ENCODE results near the gene HEATR3.

HEATR3 gene

DNA sequence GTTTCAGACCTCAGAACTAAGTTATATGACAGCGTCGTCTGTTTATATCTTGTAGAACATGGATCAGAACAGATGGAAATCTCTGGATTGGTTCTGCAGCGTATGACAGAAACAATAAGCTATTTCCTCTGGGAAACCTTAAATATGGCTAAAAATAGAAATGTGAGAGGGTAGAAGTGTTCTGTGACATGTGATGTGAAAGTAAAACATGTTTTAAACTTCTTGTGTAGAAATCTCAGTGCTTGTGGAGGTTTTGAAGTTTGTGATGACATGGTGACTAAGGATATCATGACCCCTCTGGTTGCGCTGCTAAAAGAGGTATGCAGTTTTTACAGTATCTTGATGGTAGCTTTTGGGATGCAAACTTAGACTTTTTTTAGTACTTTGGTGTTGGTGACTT, 2.8 kb downstream of the HEATR3 start:
- Histone ChIP-seq H3K23ac (ENCODE audit: low read length) (no peak overlapping the region), H2AK5ac (ENCODE audit: low read length) (no peak overlapping the region), H4K12ac (ENCODE audit: low read depth, low read length) (no peak overlapping the region), H3K4me3 (ENCODE audit: low read depth, low read length) (no peak overlapping the region), H3K36me3 (ENCODE audit: control insufficient read depth in 1 of 2, insufficient read depth in 2 of 2, low read length in 2 of 2) (peaks cover 7 to 10% of the 10 kb centered on the region in 2 experiments), H2BK5ac (ENCODE audit: low read depth, low read length, poor library complexity) (no peak overlapping the region), H3K79me1 (ENCODE audit: low read length) (peaks cover 6% of the 10 kb centered on the region), H2AFZ (ENCODE audit: insufficient read depth, low read length, poor library complexity) (no peak overlapping the region), H3K27me3 (ENCODE audit: insufficient read depth, low read length) (no peaks in the 10 kb centered on the region), H2BK120ac (ENCODE audit: insufficient read depth, low read length, poor library complexity) (no peak overlapping the region), H4K91ac (ENCODE audit: low read depth, low read length) (no peak overlapping the region), H3K18ac (ENCODE audit: low read length) (no peak overlapping the region), H3K9ac (ENCODE audit: low read length) (no peak overlapping the region), H3K4me1 (ENCODE audit: control insufficient read depth in 1 of 2, insufficient read depth in 2 of 2, low read length in 2 of 2) (peaks cover 3 to 7% of the 10 kb centered on the region in 2 experiments), H3K4ac (ENCODE audit: low read depth, low read length) (no peak overlapping the region), H3K9me3 (ENCODE audit: insufficient read depth, low read depth, low read length) (no peaks in the 10 kb centered on the region), H3K14ac (ENCODE audit: low read length) (no peak overlapping the region), H3K79me2 (ENCODE audit: control insufficient read depth, insufficient read depth, low read length, poor library complexity) (peaks cover 8% of the 10 kb centered on the region), H4K8ac (ENCODE audit: low read depth, low read length) (no peak overlapping the region), H3K27ac (ENCODE audit: low read depth, low read length) (no peak overlapping the region), H3K4me2 (ENCODE audit: low read length) (no peak overlapping the region), H2BK12ac (ENCODE audit: low read length) (no peak overlapping the region)
- WGBS (ENCODE audit: extremely low coverage, insufficient coverage, insufficient read length): no CpG with 5 or more reads among the region's 4 CpGs
- no peak for DNase-seq

DNA sequence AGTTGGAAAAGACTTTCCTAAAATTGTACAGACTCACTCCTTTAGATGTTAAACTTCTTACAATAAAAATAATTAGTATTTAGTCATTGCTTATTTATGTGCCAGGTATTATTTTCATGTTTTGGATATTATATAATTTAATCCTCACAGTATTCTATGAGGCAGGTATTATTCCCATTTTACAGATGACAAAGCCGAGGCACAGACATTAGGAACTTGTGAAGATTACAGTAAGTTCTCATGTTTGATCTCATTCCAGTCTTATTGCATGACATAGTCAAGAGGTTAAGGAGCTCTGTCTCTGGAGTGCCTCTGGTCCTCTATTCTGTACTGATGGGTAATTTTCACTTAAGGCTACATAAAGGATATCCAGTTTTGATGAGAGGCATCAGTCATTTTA, 3.3 kb downstream of the HEATR3 start:
- Histone ChIP-seq H3K79me1 (ENCODE audit: low read length) (peaks cover 6% of the 10 kb centered on the region), H4K91ac (ENCODE audit: low read depth, low read length) (no peak overlapping the region), H3K4ac (ENCODE audit: low read depth, low read length) (no peak overlapping the region), H3K4me1 (ENCODE audit: control insufficient read depth in 1 of 2, insufficient read depth in 2 of 2, low read length in 2 of 2) (peaks cover 3 to 7% of the 10 kb centered on the region in 2 experiments), H3K18ac (ENCODE audit: low read length) (no peak overlapping the region), H2BK12ac (ENCODE audit: low read length) (no peak overlapping the region), H4K12ac (ENCODE audit: low read depth, low read length) (no peak overlapping the region), H2BK5ac (ENCODE audit: low read depth, low read length, poor library complexity) (no peak overlapping the region), H3K14ac (ENCODE audit: low read length) (no peak overlapping the region), H3K79me2 (ENCODE audit: control insufficient read depth, insufficient read depth, low read length, poor library complexity) (peaks cover 8% of the 10 kb centered on the region), H4K8ac (ENCODE audit: low read depth, low read length) (no peak overlapping the region), H2BK120ac (ENCODE audit: insufficient read depth, low read length, poor library complexity) (no peak overlapping the region), H3K27me3 (ENCODE audit: insufficient read depth, low read length) (no peaks in the 10 kb centered on the region), H3K4me2 (ENCODE audit: low read length) (no peak overlapping the region), H3K9ac (ENCODE audit: low read length) (no peak overlapping the region), H3K23ac (ENCODE audit: low read length) (no peak overlapping the region), H3K4me3 (ENCODE audit: low read depth, low read length) (no peak overlapping the region), H3K36me3 (ENCODE audit: control insufficient read depth in 1 of 2, insufficient read depth in 2 of 2, low read length in 2 of 2) (peaks cover 7 to 10% of the 10 kb centered on the region in 2 experiments), H2AFZ (ENCODE audit: insufficient read depth, low read length, poor library complexity) (no peak overlapping the region), H3K27ac (ENCODE audit: low read depth, low read length) (no peak overlapping the region), H2AK5ac (ENCODE audit: low read length) (no peak overlapping the region), H3K9me3 (ENCODE audit: insufficient read depth, low read depth, low read length) (no peaks in the 10 kb centered on the region)
- DNase-seq: no peak
- WGBS (ENCODE audit: extremely low coverage, insufficient coverage, insufficient read length): no CpG with 5 or more reads among the region's 1 CpG

DNA sequence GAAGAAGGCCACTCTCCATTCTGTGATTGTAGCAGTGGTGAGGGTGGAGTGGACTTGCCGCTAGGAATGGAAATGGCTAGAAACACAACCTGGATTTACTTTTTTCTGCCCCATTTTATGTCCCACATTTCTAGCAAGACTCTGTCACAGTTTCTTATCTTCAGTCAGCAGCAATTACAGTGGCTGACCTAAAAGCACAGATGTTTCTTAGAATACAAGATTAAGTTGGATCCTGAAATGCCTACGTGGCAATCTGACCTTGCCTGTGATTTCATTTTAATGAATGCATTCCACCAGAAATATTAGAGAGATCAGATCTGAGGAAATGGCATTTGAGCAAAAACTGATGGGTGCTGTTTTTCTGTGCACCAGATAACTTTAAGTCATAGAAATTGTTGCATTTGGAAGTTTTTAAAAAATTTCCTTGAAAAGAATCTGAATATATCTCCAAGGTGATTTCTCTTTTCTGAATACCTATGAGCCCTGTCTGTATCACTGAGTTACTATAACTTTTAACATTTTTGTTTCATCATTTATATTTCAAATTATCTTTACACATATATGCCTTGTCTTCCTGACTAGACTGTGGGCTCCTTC, 5.4 kb downstream of the HEATR3 start:
- no peak overlapping the region for H3K4me3 ChIP-seq (ENCODE audit: low read depth, low read length)
- no peak overlapping the region for H3K9ac ChIP-seq (ENCODE audit: low read length)
- H3K14ac ChIP-seq (ENCODE audit: low read length): no peak overlapping the region

DNA sequence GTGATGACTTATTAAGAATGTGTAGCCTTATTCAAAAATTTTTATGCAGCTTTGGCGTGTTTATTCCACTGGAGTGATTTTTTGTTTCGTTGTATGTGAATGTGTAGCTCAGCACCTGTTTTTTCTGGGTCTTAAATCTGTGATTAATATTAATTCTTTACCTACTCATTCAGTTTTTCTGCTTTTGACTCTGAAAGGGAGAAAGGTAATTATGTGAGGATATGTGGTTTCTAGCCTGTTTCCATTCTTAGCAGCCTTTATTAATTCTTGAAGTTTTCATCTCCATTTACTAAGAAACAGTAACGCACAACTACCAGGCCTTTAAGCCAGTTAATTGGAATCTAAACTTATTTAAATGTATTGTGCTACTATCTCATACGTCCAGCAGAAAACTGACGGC, 7.0 kb downstream of the HEATR3 start:
- H3K14ac ChIP-seq (ENCODE audit: low read length): no peak overlapping the region
- no CpG with 5 or more reads among the region's 5 CpGs for WGBS (ENCODE audit: extremely low coverage, insufficient coverage, insufficient read length)
- DNase-seq: no peak

More for the DNA sequence above, 5.4 kb downstream of the HEATR3 start:
- no peak overlapping the region for H2BK120ac ChIP-seq (ENCODE audit: insufficient read depth, low read length, poor library complexity)
- no peak overlapping the region for H2BK5ac ChIP-seq (ENCODE audit: low read depth, low read length, poor library complexity)
- H4K12ac ChIP-seq (ENCODE audit: low read depth, low read length): no peak overlapping the region
- H3K4me2 ChIP-seq (ENCODE audit: low read length): no peak overlapping the region
- H4K91ac ChIP-seq (ENCODE audit: low read depth, low read length): no peak overlapping the region
- H2AK5ac ChIP-seq (ENCODE audit: low read length): no peak overlapping the region
- H4K8ac ChIP-seq (ENCODE audit: low read depth, low read length): no peak overlapping the region
- no peak overlapping the region for H3K18ac ChIP-seq (ENCODE audit: low read length)
- H2AFZ ChIP-seq (ENCODE audit: insufficient read depth, low read length, poor library complexity): no peak overlapping the region
- H3K79me1 ChIP-seq (ENCODE audit: low read length): peaks cover 2% of the 10 kb centered on the region
- H2BK12ac ChIP-seq (ENCODE audit: low read length): no peak overlapping the region
- no peaks in the 10 kb centered on the region for H3K27me3 ChIP-seq (ENCODE audit: insufficient read depth, low read length)
- no CpG with 5 or more reads among the region's 2 CpGs for WGBS (ENCODE audit: extremely low coverage, insufficient coverage, insufficient read length)
- peaks cover 7 to 11% of the 10 kb centered on the region in 2 experiments for H3K36me3 ChIP-seq (ENCODE audit: control insufficient read depth in 1 of 2, insufficient read depth in 2 of 2, low read length in 2 of 2)
- H3K9me3 ChIP-seq (ENCODE audit: insufficient read depth, low read depth, low read length): no peaks in the 10 kb centered on the region
- peaks cover 5% of the 10 kb centered on the region for H3K79me2 ChIP-seq (ENCODE audit: control insufficient read depth, insufficient read depth, low read length, poor library complexity)
- no peak overlapping the region for H3K4ac ChIP-seq (ENCODE audit: low read depth, low read length)
- no peak for DNase-seq
- H3K23ac ChIP-seq (ENCODE audit: low read length): no peak overlapping the region
- H3K4me1 ChIP-seq (ENCODE audit: control insufficient read depth in 1 of 2, insufficient read depth in 2 of 2, low read length in 2 of 2): peaks cover 3 to 5% of the 10 kb centered on the region in 2 experiments
- no peak overlapping the region for H3K27ac ChIP-seq (ENCODE audit: low read depth, low read length)

More for the DNA sequence above, 7.0 kb downstream of the HEATR3 start:
- H2AK5ac ChIP-seq (ENCODE audit: low read length): no peak overlapping the region
- no peak overlapping the region for H2BK120ac ChIP-seq (ENCODE audit: insufficient read depth, low read length, poor library complexity)
- no peak overlapping the region for H4K12ac ChIP-seq (ENCODE audit: low read depth, low read length)
- no peak overlapping the region for H3K4me2 ChIP-seq (ENCODE audit: low read length)
- no peak overlapping the region for H4K8ac ChIP-seq (ENCODE audit: low read depth, low read length)
- H2BK5ac ChIP-seq (ENCODE audit: low read depth, low read length, poor library complexity): no peak overlapping the region
- no peak overlapping the region for H3K23ac ChIP-seq (ENCODE audit: low read length)
- H3K4me3 ChIP-seq (ENCODE audit: low read depth, low read length): no peak overlapping the region
- H3K79me2 ChIP-seq (ENCODE audit: control insufficient read depth, insufficient read depth, low read length, poor library complexity): no peaks in the 10 kb centered on the region
- H3K9me3 ChIP-seq (ENCODE audit: insufficient read depth, low read depth, low read length): no peaks in the 10 kb centered on the region
- H3K27ac ChIP-seq (ENCODE audit: low read depth, low read length): no peak overlapping the region
- H3K27me3 ChIP-seq (ENCODE audit: insufficient read depth, low read length): no peaks in the 10 kb centered on the region
- H2AFZ ChIP-seq (ENCODE audit: insufficient read depth, low read length, poor library complexity): no peak overlapping the region
- no peak overlapping the region for H2BK12ac ChIP-seq (ENCODE audit: low read length)
- no peak overlapping the region for H3K4ac ChIP-seq (ENCODE audit: low read depth, low read length)
- no peaks in the 10 kb centered on the region for H3K79me1 ChIP-seq (ENCODE audit: low read length)
- H4K91ac ChIP-seq (ENCODE audit: low read depth, low read length): no peak overlapping the region
- peaks cover 7 to 16% of the 10 kb centered on the region in 2 experiments for H3K36me3 ChIP-seq (ENCODE audit: control insufficient read depth in 1 of 2, insufficient read depth in 2 of 2, low read length in 2 of 2)
- no peak overlapping the region for H3K18ac ChIP-seq (ENCODE audit: low read length)
- H3K4me1 ChIP-seq (ENCODE audit: control insufficient read depth in 1 of 2, insufficient read depth in 2 of 2, low read length in 2 of 2): no peaks in the 10 kb centered on the region
- no peak overlapping the region for H3K9ac ChIP-seq (ENCODE audit: low read length)
